Measurements from ENCODE around the gene FANCL. TPM values are rescaled to one million over a fixed set of nuclear protein-coding genes. Genes with fewer than 3 reads are reported as not detected.

FANCL gene
- total RNA-seq, 1 donor from 2014 or later = 11.4 TPM

Other genes with a start within 250 kb of the FANCL start
- 20.0 TPM for gene VRK2, start 194.5 kb downstream of the FANCL start, total RNA-seq

All from cardiac septum (tissue), 1 donor.